Lower leg skin (tissue), 3 donors: ENCODE data around the gene PAK6.

Source experiments
- CTCF ChIP-seq, 3 donors: fragments of 450-650 bp; IDR thresholded peaks; one replicate each; pipeline ENCODE4 v1.5.1; 2016; ENCODE audit warnings: antibody characterized with exemption in 3 of 3, mild to moderate bottlenecking in 3 of 3, moderate library complexity in 2 of 3
- POLR2A ChIP-seq, 2 donors: fragments of 450-650 bp; IDR thresholded peaks; one replicate each; pipeline ENCODE4 v1.6.1; 2016 to 2017; ENCODE audit warnings: antibody characterized with exemption in 2 of 2, mild to moderate bottlenecking in 1 of 2, moderate library complexity in 1 of 2

- TF ChIP-seq CTCF (IDR thresholded peaks at IDR 0.05) (no peak), POLR2A (IDR thresholded peaks at IDR 0.05) (no peak)
Observed at GRCh38 chr15:40267670-40268069, 28.8 kb downstream of the PAK6 start.
